ENCODE results near the gene CD209. TPM values are rescaled to one million over a fixed set of nuclear protein-coding genes. Genes with fewer than 3 reads are reported as not detected.
"Not testable (repeated sequence)": the region's sequence is repeated elsewhere in the genome, so short reads cannot be mapped to it uniquely, and the experiment has no call there.

CD209 gene
- total RNA-seq (1 to 10 TPM; 1.4 to 6.4 (median 5.6) TPM), polyA plus RNA-seq (10 to 100 TPM in 1 of 3 donors, 1 to 10 TPM in 2; 2.9 to 12.3 (median 3.6) TPM)

DNA sequence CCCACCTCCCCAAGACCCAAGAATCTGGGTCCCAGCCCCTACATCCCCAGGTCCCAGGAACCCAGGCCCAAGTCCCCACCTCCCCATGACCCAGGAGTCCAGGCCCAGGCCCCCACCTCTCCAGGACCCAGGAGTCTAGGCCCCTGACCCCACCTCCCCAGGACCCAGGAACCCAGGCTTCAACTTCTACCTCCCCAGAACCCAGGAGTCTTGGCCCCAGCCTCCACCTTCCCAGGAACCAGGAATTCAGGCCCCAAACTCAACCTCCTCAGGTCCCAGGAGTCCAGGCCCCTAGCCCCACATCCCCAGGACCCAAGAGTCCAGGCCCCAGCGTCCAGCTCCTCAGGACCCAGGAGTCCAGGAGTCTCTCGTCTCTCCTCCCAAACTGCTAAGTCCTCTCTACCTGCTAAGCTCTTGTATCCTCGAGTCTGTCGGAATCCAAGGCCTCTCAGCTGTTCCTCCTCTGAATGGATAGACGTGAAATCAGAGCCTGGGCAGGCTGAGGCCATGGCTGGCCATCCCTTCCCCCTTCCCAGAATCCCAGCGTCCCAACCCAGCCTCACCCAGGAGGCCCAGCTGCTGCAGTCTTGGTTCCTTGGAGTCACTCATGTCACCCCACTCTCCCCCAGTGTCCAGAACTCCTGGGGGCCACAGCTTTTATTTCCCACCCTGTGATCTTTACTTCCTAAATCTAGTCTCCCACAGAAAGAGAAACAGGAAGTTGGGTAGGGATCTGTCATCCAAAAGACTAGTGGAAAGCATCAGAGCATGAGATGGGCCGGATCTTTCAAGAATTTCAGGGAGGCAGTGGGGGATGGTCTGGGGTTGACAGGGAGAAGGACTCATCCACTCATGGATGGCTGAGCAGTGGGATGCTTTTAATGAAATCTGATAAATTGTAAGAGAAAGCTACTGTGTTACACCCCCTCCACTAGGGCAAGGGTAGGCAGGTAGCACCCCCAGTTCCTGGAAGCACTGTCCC lies at the start of gene CD209:
CD209 (minus strand) TSS at position 632 of the 982 bp plus-strand sequence; CDS start at position 609, 23 bp downstream.
- peak; percentile 60 for DNase-seq
- WGBS, 2 donors: 60 to 66% methylated on average over 7 of the region's 7 CpGs

GRCh38 chr19:7795555-7796161 lies 48.3 kb upstream of the CD209 start:
- TF ChIP-seq, protein P1, sequence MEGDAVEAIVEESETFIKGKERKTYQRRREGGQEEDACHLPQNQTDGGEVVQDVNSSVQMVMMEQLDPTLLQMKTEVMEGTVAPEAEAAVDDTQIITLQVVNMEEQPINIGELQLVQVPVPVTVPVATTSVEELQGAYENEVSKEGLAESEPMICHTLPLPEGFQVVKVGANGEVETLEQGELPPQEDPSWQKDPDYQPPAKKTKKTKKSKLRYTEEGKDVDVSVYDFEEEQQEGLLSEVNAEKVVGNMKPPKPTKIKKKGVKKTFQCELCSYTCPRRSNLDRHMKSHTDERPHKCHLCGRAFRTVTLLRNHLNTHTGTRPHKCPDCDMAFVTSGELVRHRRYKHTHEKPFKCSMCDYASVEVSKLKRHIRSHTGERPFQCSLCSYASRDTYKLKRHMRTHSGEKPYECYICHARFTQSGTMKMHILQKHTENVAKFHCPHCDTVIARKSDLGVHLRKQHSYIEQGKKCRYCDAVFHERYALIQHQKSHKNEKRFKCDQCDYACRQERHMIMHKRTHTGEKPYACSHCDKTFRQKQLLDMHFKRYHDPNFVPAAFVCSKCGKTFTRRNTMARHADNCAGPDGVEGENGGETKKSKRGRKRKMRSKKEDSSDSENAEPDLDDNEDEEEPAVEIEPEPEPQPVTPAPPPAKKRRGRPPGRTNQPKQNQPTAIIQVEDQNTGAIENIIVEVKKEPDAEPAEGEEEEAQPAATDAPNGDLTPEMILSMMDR (IDR thresholded peaks at IDR 0.05): no peak
- TF ChIP-seq POLR2AphosphoS5 (IDR thresholded peaks at IDR 0.05): no peak
- TF ChIP-seq POLR2A (IDR thresholded peaks at IDR 0.05): no peak
- no peak for TF ChIP-seq EP300 (IDR thresholded peaks at IDR 0.05)
- Histone ChIP-seq H3K27me3 (peaks cover 4 to 52% (median 26%) of the 10 kb centered on the region in 3 donors), H3K4me1 (peaks cover 0 to 4% (median 0%) of the 10 kb centered on the region in 4 donors), H3K36me3 (no peaks in the 10 kb centered on the region), H3K4me3 (no peak overlapping the region), H3K27ac (no peak overlapping the region), H3K9me3 (no peaks in the 10 kb centered on the region)
- intact Hi-C loops (cut with DNase I): no loop called here
- 72 to 79% methylated on average over 8 of the region's 8 CpGs for WGBS, 2 donors
- no peak for DNase-seq

More for the DNA sequence above, at the start of gene CD209:
- no peaks in the 10 kb centered on the region for H3K36me3 ChIP-seq
- TF ChIP-seq, protein P1 (IDR thresholded peaks at IDR 0.05): no peak
- TF ChIP-seq POLR2AphosphoS5 (IDR thresholded peaks at IDR 0.05) (no peak), EP300 (IDR thresholded peaks at IDR 0.05) (no peak), POLR2A (IDR thresholded peaks at IDR 0.05) (no peak)
- intact Hi-C loops (cut with DNase I): no loop called here
- peak within 1 kb of the TSS in 1 of 4 donors; percentile 12 for H3K4me3 ChIP-seq
- H3K27me3 ChIP-seq: peaks cover 0 to 40% (median 6%) of the 10 kb centered on the region in 3 donors
- no peaks in the 10 kb centered on the region for H3K9me3 ChIP-seq
- H3K27ac ChIP-seq: no peak within 1 kb of the TSS
- no peaks in the 10 kb centered on the region for H3K4me1 ChIP-seq

DNA sequence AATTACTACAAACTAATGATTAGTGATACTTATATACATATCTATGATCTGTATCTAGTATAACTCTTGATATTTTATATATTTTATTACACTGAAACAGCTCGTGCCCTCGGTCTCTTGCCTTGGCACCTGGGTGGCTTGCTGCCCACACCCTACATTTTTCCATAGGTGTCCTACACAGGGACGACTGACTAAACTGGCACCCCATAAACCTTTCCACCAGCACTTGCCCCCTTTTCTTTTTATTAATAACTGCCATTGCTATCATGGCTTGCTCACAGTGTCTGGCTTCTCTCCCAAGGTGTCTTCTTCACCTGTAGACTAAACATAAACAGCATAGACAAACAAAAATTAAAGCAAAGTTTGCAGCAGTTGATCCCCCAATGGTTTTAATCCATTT lies 46.2 kb upstream of the CD209 start:
- intact Hi-C loops (cut with DNase I): no loop called here
- DNase-seq: no peak
- WGBS, 2 donors: 75 to 86% methylated on average over 3 of the region's 3 CpGs
- H3K27ac ChIP-seq: no peak overlapping the region
- no peaks in the 10 kb centered on the region for H3K36me3 ChIP-seq
- H3K9me3 ChIP-seq: no peaks in the 10 kb centered on the region
- H3K27me3 ChIP-seq: peaks cover 16 to 54% (median 30%) of the 10 kb centered on the region in 3 donors
- peaks cover 0 to 10% (median 3%) of the 10 kb centered on the region in 4 donors for H3K4me1 ChIP-seq
- TF ChIP-seq EP300 (IDR thresholded peaks at IDR 0.05) (no peak), POLR2AphosphoS5 (IDR thresholded peaks at IDR 0.05) (no peak)
- TF ChIP-seq, protein P1 (IDR thresholded peaks at IDR 0.05): no peak
- H3K4me3 ChIP-seq: no peak overlapping the region

DNA sequence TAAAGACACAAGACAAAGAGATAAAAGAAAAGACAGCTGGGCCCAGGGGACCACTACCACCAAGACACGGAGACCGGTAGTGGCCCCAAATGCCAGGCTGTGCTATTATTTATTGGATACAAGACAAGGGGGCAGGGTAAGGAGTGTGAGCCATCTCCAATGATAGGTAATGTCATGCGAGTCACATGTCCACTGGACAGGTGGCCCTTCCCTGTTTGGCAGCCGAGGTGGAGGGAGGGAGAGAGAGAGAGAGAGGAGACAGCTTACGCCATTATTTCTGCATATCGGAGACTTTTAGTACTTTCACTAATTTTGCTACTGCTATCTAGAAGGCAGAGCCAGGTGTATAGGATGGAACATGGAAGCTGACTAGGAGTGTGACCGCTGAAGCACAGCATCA lies 45.4 kb upstream of the CD209 start:
- DNase-seq; H3K4me1 ChIP-seq; H3K36me3 ChIP-seq; intact Hi-C loops (cut with DNase I); H3K9me3 ChIP-seq; H3K27ac ChIP-seq; H3K4me3 ChIP-seq: not testable (repeated sequence)
- H3K27me3 ChIP-seq: peaks cover 20 to 54% (median 32%) of the 10 kb centered on the region in 3 donors
- 81 to 87% methylated on average over 7 of the region's 7 CpGs for WGBS, 2 donors

- H3K9me3 ChIP-seq: no peaks in the 10 kb centered on the region
- H3K27ac ChIP-seq: no peak overlapping the region
- no peak overlapping the region for H3K4me3 ChIP-seq
- TF ChIP-seq POLR2A (IDR thresholded peaks at IDR 0.05) (no peak), EP300 (IDR thresholded peaks at IDR 0.05) (no peak), POLR2AphosphoS5 (IDR thresholded peaks at IDR 0.05) (no peak)
- TF ChIP-seq, protein P1 (IDR thresholded peaks at IDR 0.05): no peak
- WGBS, 2 donors: 45 to 46% methylated on average over 7 of the region's 7 CpGs
- H3K4me1 ChIP-seq: peaks cover 0 to 10% (median 4%) of the 10 kb centered on the region in 4 donors
- intact Hi-C loops (cut with DNase I): no loop called here
- DNase-seq: no peak
- H3K27me3 ChIP-seq: peaks cover 21 to 54% (median 32%) of the 10 kb centered on the region in 3 donors
- H3K36me3 ChIP-seq: no peaks in the 10 kb centered on the region
Observed at GRCh38 chr19:7792281-7792680, 44.9 kb upstream of the CD209 start.

All from sigmoid colon (tissue), 7 donors.